ENCODE data around the gene SPAG16. TPM values are rescaled to one million over a fixed set of nuclear protein-coding genes. Genes with fewer than 3 reads are reported as not detected.

Gene SPAG16
- total RNA-seq, 2 experiments from 2014 or later: 2.8 to 3.2 TPM

GRCh38 chr2:214436470-214436869 lies 1152.2 kb downstream of the SPAG16 start:
- H3K4me3 ChIP-seq (ENCODE audit: low read length): no peak overlapping the region
- no peak for DNase-seq
- ChIA-PET CTCF (no interaction called here), POLR2A (no interaction called here)
- Mint-ChIP-seq H3K36me3 (ENCODE audit: low read depth) (no peaks in the 10 kb centered on the region), H3K27ac (no peak overlapping the region), H3K4me1 (ENCODE audit: low read depth) (no peaks in the 10 kb centered on the region), H3K27me3 (no peaks in the 10 kb centered on the region), H3K9me3 (no peaks in the 10 kb centered on the region), H3K4me3 (no peak overlapping the region)
- H3K9me3 ChIP-seq (ENCODE audit: control insufficient read depth in 1 of 2, insufficient read depth in 1 of 2, low read length in 2 of 2): no peaks in the 10 kb centered on the region
- intact Hi-C loops (cut with DNase I, micrococcal nuclease): no loop called here
- H3K36me3 ChIP-seq (ENCODE audit: insufficient read depth, low read length): no peaks in the 10 kb centered on the region
- no peaks in the 10 kb centered on the region for H3K27me3 ChIP-seq (ENCODE audit: control insufficient read depth in 1 of 2, insufficient read depth in 2 of 2, low read length in 2 of 2)
- no peak for ATAC-seq (ENCODE audit: poor library complexity)
- H3K4me1 ChIP-seq (ENCODE audit: insufficient read depth, low read length): no peaks in the 10 kb centered on the region
- H3K27ac ChIP-seq (ENCODE audit: low read depth in 1 of 2, low read length in 2 of 2): no peak overlapping the region
- no peak for TF ChIP-seq CTCF (IDR thresholded peaks at IDR 0.05)

DNA sequence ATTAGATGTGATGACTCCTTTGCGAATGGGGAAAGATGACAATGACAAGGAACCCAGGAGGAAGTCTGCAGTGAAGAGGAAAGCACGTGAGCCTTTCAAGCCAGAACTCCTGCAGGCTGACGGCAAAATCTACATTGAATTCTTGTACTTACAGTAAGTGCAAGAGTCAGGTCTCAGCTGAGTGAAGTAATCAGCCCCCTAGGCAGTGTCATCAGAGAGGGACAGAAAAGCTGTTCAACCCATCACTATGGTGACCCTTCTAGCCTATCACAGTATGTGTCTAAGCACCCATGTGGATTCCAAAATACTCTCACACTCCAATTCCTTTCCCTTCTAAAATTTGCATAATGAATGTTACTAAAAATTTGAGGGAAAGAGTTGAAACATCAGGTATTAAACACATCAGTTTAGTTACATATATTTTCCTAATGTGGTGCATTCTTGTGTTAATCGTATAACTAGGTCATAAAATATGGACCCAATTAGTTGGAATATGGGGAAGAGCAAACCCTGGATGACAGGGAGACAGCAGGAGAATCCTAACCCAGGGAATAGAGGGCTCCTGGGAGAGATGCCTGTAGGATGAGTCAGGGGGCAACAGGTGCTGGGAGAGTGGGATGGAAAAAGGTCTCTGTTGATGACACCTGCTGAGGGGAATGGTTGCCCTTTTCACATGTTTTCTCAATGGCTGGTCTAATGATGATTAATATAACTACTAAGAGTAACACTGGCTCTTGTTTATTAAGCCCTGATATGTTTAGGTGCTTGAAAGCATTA lies 1166.0 kb downstream of the SPAG16 start:
- ATAC-seq (ENCODE audit: poor library complexity): no peak
- CTCF ChIA-PET: no interaction called here
- peaks cover 5% of the 10 kb centered on the region for H3K9me3 Mint-ChIP-seq
- no peak for DNase-seq
- no peaks in the 10 kb centered on the region for H3K27me3 Mint-ChIP-seq
- no peaks in the 10 kb centered on the region for H3K4me1 ChIP-seq (ENCODE audit: insufficient read depth, low read length)
- H3K9me3 ChIP-seq (ENCODE audit: control insufficient read depth in 1 of 2, insufficient read depth in 1 of 2, low read length in 2 of 2): no peaks in the 10 kb centered on the region
- H3K4me3 Mint-ChIP-seq: no peak overlapping the region
- no peaks in the 10 kb centered on the region for H3K36me3 ChIP-seq (ENCODE audit: insufficient read depth, low read length)
- H3K27ac ChIP-seq (ENCODE audit: low read depth in 1 of 2, low read length in 2 of 2): no peak overlapping the region
- no peaks in the 10 kb centered on the region for H3K27me3 ChIP-seq (ENCODE audit: control insufficient read depth in 1 of 2, insufficient read depth in 2 of 2, low read length in 2 of 2)
- H3K36me3 Mint-ChIP-seq (ENCODE audit: low read depth): no peaks in the 10 kb centered on the region
- intact Hi-C loops (cut with DNase I, micrococcal nuclease): no loop called here
- POLR2A ChIA-PET: no interaction called here
- TF ChIP-seq CTCF (IDR thresholded peaks at IDR 0.05): no peak
- no peak overlapping the region for H3K4me3 ChIP-seq (ENCODE audit: low read length)
- no peak overlapping the region for H3K27ac Mint-ChIP-seq
- no peaks in the 10 kb centered on the region for H3K4me1 Mint-ChIP-seq (ENCODE audit: low read depth)

DNA sequence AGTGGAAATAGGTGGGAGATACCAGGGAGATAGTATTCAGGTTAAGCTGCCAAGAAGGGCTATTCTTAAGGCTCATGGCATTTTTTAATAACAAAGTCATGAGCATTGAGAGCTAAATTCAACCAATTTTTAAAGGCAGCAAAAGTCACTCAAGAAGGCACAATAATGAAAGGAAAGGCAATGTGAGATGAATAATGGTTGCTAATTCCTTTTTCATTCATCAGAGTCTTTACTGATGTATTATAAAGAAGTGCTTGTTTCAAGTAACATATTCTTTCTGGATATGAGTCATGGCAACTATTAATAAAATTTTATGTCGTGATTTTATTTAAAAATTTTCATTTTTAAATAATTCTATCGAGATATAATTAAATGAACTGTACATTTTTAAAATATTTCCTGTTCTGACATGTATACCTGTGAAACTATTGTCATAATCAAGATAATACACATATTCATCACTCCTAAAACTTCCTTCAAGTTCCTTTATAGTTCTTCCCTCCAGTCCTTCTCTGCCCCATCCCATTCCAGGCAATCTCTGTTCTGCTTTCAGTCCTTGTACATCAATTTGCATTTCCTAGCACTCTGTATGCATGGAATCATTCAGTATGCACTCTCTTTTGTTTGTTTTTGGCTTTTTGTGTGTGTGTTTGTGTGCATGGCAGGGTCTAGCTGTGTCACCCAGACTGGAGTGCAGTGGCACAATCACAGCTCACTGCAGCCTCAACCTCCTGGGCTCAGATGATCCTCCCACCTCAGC lies 1167.4 kb downstream of the SPAG16 start:
- no peaks in the 10 kb centered on the region for H3K27me3 Mint-ChIP-seq
- intact Hi-C loops (cut with DNase I, micrococcal nuclease): no loop called here
- ATAC-seq (ENCODE audit: poor library complexity) (no peak), DNase-seq (no peak)
- TF ChIP-seq CTCF (IDR thresholded peaks at IDR 0.05): no peak
- no peaks in the 10 kb centered on the region for H3K36me3 Mint-ChIP-seq (ENCODE audit: low read depth)
- CTCF ChIA-PET: no interaction called here
- H3K9me3 ChIP-seq (ENCODE audit: control insufficient read depth in 1 of 2, insufficient read depth in 1 of 2, low read length in 2 of 2): no peaks in the 10 kb centered on the region
- H3K4me1 Mint-ChIP-seq (ENCODE audit: low read depth): no peaks in the 10 kb centered on the region
- no peaks in the 10 kb centered on the region for H3K27me3 ChIP-seq (ENCODE audit: control insufficient read depth in 1 of 2, insufficient read depth in 2 of 2, low read length in 2 of 2)
- no peak overlapping the region for H3K27ac Mint-ChIP-seq
- H3K4me3 ChIP-seq (ENCODE audit: low read length): no peak overlapping the region
- H3K9me3 Mint-ChIP-seq: peaks cover 5% of the 10 kb centered on the region
- no peak overlapping the region for H3K4me3 Mint-ChIP-seq
- POLR2A ChIA-PET: no interaction called here
- no peak overlapping the region for H3K27ac ChIP-seq (ENCODE audit: low read depth in 1 of 2, low read length in 2 of 2)
- no peaks in the 10 kb centered on the region for H3K36me3 ChIP-seq (ENCODE audit: insufficient read depth, low read length)
- no peaks in the 10 kb centered on the region for H3K4me1 ChIP-seq (ENCODE audit: insufficient read depth, low read length)

Small RNAs within 50 kb of the gene (microRNA-seq; reads per million reads assigned to microRNA genes)
- gene MIR4438 (ENCODE audit: borderline microRNAs expressed, borderline replicate concordance): not detected

Other genes starting within 250 kb of the SPAG16 start
- 1 to 10 TPM; 8.7 to 8.9 TPM for gene IKZF2, start 132.9 kb upstream of the SPAG16 start, total RNA-seq